ENCODE measurements around the gene AMACR. TPM values are rescaled to one million over a fixed set of nuclear protein-coding genes. Genes with fewer than 3 reads are reported as not detected.

Gene AMACR
- total and polyA plus RNA-seq, 2 of the 8 experiments (the other 6 are each of a cell fraction or from before 2014, with no cell fraction given), result 9.1 to 12.6 TPM

DNA sequence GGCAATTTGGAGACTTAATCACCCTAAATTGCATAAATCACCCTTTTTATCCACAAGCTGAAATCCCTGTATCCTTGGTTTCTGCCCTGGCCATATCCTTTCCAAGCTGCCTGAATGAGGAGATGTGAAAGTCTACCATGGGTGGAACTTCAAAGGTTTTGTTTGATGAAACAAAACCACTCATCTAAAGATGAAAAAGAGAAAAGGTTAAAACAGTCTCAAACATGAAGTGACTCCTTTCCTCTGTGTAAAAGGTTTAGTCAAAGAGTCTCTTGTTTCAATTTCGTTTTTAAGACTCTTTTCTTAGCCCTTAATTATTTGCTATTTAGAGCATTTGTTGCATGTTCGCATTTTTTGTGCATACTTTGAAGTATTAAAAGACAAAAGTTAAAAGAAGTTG is 34.6 kb downstream of the AMACR start:
- no peaks in the 10 kb centered on the region for H3K23me2 ChIP-seq (ENCODE audit: low read depth, low read length)
- WGBS, 2 experiments (ENCODE audit: extremely low coverage in 1 of 2, insufficient coverage in 1 of 2, insufficient read length in 1 of 2, insufficient replicate concordance in 2 of 2, low coverage in 1 of 2, low lambda C conversion rate in 2 of 2, missing lambda C conversion rate in 1 of 2), result 75% methylated on average over 2 of the region's 2 CpGs; no CpG with 5 or more reads in 1 of the 2 experiments
- H3K79me1 ChIP-seq (ENCODE audit: low read depth, low read length), result no peaks in the 10 kb centered on the region

More for the DNA sequence above, 34.6 kb downstream of the AMACR start:
- Histone ChIP-seq H3K4me3 (ENCODE audit: extremely low read depth in 1 of 4, insufficient read depth in 2 of 4, low read depth in 3 of 4, low read length in 4 of 4) (no peak overlapping the region), H3K23ac (ENCODE audit: insufficient read length) (no peak overlapping the region), H4K20me1 (replicated peaks in 1 of 2; ENCODE audit: control insufficient read depth in 1 of 2, insufficient read depth in 2 of 2, low read length in 2 of 2) (no peaks in the 10 kb centered on the region), H3K27me3 (replicated peaks in 1 of 4; ENCODE audit: control insufficient read depth in 3 of 4, extremely low read depth in 1 of 4, insufficient read depth in 3 of 4, low read length in 3 of 4) (no peaks in the 10 kb centered on the region), H4K8ac (ENCODE audit: extremely low read depth, insufficient read depth, low read length) (no peak overlapping the region), H3K56ac (replicated peaks; ENCODE audit: insufficient read length, low read depth, low read length) (no peak overlapping the region), H3K4me1 (replicated peaks in 1 of 4; ENCODE audit: control insufficient read depth in 3 of 4, insufficient read depth in 4 of 4, low read length in 3 of 4) (peaks cover 0 to 10% (median 6%) of the 10 kb centered on the region in 4 experiments; a peak in 2 of 7 replicates), H2AFZ (ENCODE audit: low read length) (no peak overlapping the region), H3K9ac (replicated peaks in 1 of 4; ENCODE audit: extremely low read depth in 1 of 4, low read depth in 3 of 4, low read length in 3 of 4) (no peak overlapping the region), H2BK5ac (ENCODE audit: low read depth, low read length) (no peak overlapping the region), H3K9me3 (ENCODE audit: insufficient read depth in 2 of 2, low read depth in 1 of 2, low read length in 1 of 2) (no peaks in the 10 kb centered on the region), H2BK15ac (ENCODE audit: low read length) (no peak overlapping the region), H2BK120ac (replicated peaks; ENCODE audit: low read depth, low read length) (no peak overlapping the region), H3K4me2 (ENCODE audit: insufficient read depth in 1 of 2, low read depth in 2 of 2, low read length in 2 of 2) (no peak overlapping the region), H3K27ac (ENCODE audit: low read depth, low read length) (no peak overlapping the region), H4K5ac (ENCODE audit: insufficient read length, low read depth, low read length) (no peak overlapping the region), H2AK5ac (ENCODE audit: low read depth, low read length) (no peak overlapping the region), H3K79me2 (ENCODE audit: control insufficient read depth in 1 of 2, insufficient read depth in 2 of 2, low read length in 2 of 2) (no peaks in the 10 kb centered on the region), H2BK12ac (ENCODE audit: low read depth, low read length) (no peak overlapping the region), H2BK20ac (ENCODE audit: low read length) (no peak overlapping the region), H3K4ac (replicated peaks; ENCODE audit: insufficient read length, low read depth, low read length) (no peak overlapping the region), H3K36me3 (ENCODE audit: control insufficient read depth in 2 of 4, insufficient read depth in 4 of 4, low read length in 3 of 4) (no peaks in the 10 kb centered on the region), H3K14ac (ENCODE audit: insufficient read length) (no peak overlapping the region), H3K18ac (ENCODE audit: extremely low read depth, low read length) (no peak overlapping the region), H4K91ac (replicated peaks; ENCODE audit: insufficient read length, low read length) (no peak overlapping the region)
- ChIA-PET POLR2A (ENCODE audit: partially characterized antibody) (no interaction called here), CTCF (ENCODE audit: partially characterized antibody) (interaction anchor here (1.2 kb wide), 1 partner anchor 385 kb away, joined by 3 read pairs; no protein-coding TSS in a partner anchor)
- no peak for DNase-seq (ENCODE audit: low read depth in 1 of 2, low spot score in 2 of 2)
- TF ChIP-seq SP2 (IDR thresholded peaks at IDR 0.05; ENCODE audit: low read length) (no peak), ZNF274 (IDR thresholded peaks at IDR 0.05; ENCODE audit: borderline replicate concordance, extremely low read depth, low read length) (no peak), BCL11A (IDR thresholded peaks at IDR 0.05; ENCODE audit: low read depth in 2 of 2, low read length in 2 of 2) (no peak), GTF2F1 (IDR thresholded peaks at IDR 0.05; ENCODE audit: borderline replicate concordance, low read depth, low read length) (no peak), NRF1 (IDR thresholded peaks at IDR 0.05; ENCODE audit: low read depth, low read length) (no peak), POLR2AphosphoS5 (IDR thresholded peaks at IDR 0.05; ENCODE audit: low read depth, low read length) (no peak)
- no peak for FAIRE-seq

All from H1 (cell line).